ENCODE data around the gene CENPP.

CENPP gene

GRCh38 chr9:92429836-92430235, 104.1 kb downstream of the CENPP start:
- Histone ChIP-seq H3K4me3 (no peak overlapping the region), H3K27ac (no peak overlapping the region)
- DNase-seq (ENCODE audit: low spot score): no peak
- no peak for TF ChIP-seq CTCF (IDR thresholded peaks at IDR 0.05)

- Histone ChIP-seq H3K27ac (no peak overlapping the region), H3K4me3 (no peak overlapping the region)
- TF ChIP-seq CTCF (IDR thresholded peaks at IDR 0.05): no peak
- DNase-seq (ENCODE audit: low spot score): no peak
Measured at GRCh38 chr9:92432350-92432749, 106.6 kb downstream of the CENPP start.

- no peak for DNase-seq (ENCODE audit: low spot score)
- Histone ChIP-seq H3K27ac (no peak overlapping the region), H3K4me3 (no peak overlapping the region)
- no peak for TF ChIP-seq CTCF (IDR thresholded peaks at IDR 0.05)
Measured at GRCh38 chr9:92432972-92433548, 107.3 kb downstream of the CENPP start.

GRCh38 chr9:92435263-92435662, 109.5 kb downstream of the CENPP start:
- DNase-seq (ENCODE audit: low spot score): no peak
- no peak overlapping the region for H3K4me3 ChIP-seq
- no peak for TF ChIP-seq CTCF (IDR thresholded peaks at IDR 0.05)
- no peak overlapping the region for H3K27ac ChIP-seq

- DNase-seq (ENCODE audit: low spot score): no peak
- TF ChIP-seq CTCF (IDR thresholded peaks at IDR 0.05): peak; percentile 39
- H3K27ac ChIP-seq: no peak overlapping the region
- H3K4me3 ChIP-seq: no peak overlapping the region
Measured at GRCh38 chr9:92438900-92439526, 113.3 kb downstream of the CENPP start.

- no peak for DNase-seq (ENCODE audit: low spot score)
- TF ChIP-seq CTCF (IDR thresholded peaks at IDR 0.05): no peak
- Histone ChIP-seq H3K27ac (no peak overlapping the region), H3K4me3 (no peak overlapping the region)
Measured at GRCh38 chr9:92439921-92440750, 114.4 kb downstream of the CENPP start.

GRCh38 chr9:92440751-92441046, 114.9 kb downstream of the CENPP start:
- no peak overlapping the region for H3K4me3 ChIP-seq
- no peak for TF ChIP-seq CTCF (IDR thresholded peaks at IDR 0.05)
- no peak overlapping the region for H3K27ac ChIP-seq
- DNase-seq (ENCODE audit: low spot score): no peak

Data from coronary artery (tissue), 2 donors.